GM13977 (cell line): ENCODE results near the gene KCNQ1.

Experiments
- DNase-seq: peaks from one replicate; pipeline ENCODE4 v3.0.0; 2012; ENCODE audit warnings: low spot score
- CTCF ChIP-seq: IDR thresholded peaks from 2 replicates; pipeline ENCODE4 v1.5.1; 2012; ENCODE audit warnings: mild to moderate bottlenecking, control low read depth; ENCODE audit not compliant: insufficient read depth; ENCODE audit errors: extremely low read depth, missing control alignments
- in situ Hi-C: fragments of 300-500 bp; cut with MboI; formaldehyde crosslinking; loops from one replicate; pipeline ENCODE4 v1.12.0; 2022; ENCODE audit warnings: low sequenced_read_pairs, low pct_unique_long_range_greater_than_20kb, mixed read lengths, inconsistent platforms; ENCODE audit not compliant: unreplicated experiment

KCNQ1 gene

DNA sequence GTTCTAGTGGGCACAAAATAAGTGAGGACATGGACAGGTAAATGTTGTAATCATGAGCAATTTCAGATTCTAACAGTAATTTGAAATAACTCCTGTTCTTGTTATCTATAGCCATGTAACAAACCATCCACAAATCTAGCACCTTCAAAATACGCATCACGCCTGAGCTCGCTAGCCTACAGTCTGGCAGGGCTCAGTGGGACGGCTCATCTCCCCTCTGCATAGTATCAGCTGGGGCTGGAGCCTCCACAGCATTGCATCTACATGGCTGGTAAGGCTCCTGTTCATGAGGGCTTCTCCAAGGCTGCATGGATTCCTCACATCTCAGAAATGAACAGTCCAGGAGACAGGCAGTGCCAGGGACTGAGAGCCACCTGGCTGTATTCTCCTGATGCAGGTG, 112.6 kb downstream of the KCNQ1 start:
- no peak for TF ChIP-seq CTCF
- DNase-seq = no peak
- in situ Hi-C loops = no loop called here

DNA sequence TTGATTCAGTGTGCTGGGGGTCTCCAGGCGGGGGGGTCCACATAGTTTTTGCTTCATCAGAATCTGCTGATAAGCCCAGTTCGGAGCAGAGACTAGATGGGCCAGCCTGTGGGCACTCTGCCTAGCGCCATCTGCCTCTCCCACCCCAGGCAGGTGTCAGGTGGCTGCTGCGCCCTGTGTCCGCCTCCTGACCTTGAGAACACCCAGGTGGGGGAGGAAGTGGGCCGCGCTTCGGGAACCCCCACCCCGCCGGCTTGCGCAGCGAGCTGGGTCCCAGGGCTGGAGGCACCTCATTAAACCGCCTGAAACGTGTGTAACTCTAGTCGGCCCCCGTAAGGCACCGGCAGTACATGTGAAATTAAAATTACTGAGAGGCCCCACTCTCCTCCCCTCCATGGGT, 113.6 kb downstream of the KCNQ1 start:
- TF ChIP-seq CTCF = no peak
- DNase-seq = no peak
- in situ Hi-C loops = no loop called here

DNA sequence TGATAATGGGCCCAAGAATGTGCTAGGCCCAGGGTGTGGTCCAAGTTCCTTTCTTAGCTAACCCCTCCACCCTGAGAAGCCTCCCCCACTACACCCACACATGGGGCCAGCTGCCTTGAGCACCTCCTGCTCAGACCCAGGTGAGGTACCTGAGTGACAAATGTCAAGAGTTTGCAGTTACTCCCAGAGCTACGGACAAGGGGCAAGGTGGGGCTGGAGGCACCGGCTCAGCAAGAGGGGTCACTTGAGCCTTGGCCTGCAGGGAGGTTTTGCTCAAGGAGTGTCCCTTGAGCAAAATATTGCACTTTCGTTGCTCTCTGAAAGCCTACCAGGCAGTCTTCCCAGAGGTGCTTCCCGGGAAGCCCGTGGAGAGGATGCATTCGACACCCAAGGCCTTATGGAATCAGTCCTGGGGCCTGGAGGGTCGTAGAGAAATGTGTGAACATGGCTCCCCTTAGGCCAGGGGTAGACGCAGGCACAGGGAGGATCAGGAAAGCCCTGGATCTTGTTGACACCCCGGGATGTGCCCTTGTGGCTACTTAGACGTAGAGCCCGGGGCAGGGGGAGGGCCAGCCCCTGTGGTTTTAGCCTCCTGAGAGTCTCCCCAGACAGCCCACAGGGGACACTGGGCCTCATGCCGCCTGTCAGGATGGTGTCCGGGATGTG, 114.2 kb downstream of the KCNQ1 start:
- DNase-seq = no peak
- in situ Hi-C loops = no loop called here
- no peak for TF ChIP-seq CTCF

DNA sequence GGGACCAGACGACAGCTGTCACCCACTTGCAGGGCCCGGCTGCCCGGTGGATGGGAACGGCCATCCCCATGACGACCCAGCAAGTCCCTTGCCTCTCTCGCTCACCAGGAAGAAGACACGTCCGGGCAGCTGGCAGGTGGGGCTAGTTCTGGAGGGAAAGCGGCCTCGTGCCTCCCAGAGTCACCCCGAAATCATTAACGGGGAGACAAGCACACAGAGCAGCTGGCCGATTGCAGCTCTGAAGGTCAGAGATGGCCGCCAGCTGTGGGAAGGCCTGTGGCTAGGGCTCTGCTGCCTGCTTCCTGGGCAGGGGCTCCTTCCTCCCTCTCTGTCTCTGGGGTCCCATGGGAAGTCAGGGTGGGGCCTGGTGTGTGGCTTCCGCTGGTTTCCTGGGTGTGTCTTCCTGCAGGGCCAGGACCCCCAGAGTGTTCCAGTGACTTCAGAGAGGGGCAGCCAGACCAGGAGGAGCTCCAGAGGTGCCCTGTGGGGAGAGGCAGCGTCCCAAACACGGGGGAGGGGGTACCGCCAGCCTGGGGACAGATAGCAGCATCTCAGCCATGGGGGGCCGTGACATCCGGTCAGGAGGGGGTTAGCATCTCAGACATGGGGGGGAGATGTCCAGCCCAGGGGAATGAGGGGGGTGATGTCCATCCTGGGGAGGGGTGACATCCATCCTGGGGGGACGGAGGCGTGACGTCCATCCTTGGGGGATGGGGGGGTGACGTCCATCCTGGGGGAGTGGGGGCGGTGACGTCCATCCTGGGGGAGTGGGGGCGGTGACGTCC, 114.9 kb downstream of the KCNQ1 start:
- TF ChIP-seq CTCF = no peak
- DNase-seq = no peak

DNA sequence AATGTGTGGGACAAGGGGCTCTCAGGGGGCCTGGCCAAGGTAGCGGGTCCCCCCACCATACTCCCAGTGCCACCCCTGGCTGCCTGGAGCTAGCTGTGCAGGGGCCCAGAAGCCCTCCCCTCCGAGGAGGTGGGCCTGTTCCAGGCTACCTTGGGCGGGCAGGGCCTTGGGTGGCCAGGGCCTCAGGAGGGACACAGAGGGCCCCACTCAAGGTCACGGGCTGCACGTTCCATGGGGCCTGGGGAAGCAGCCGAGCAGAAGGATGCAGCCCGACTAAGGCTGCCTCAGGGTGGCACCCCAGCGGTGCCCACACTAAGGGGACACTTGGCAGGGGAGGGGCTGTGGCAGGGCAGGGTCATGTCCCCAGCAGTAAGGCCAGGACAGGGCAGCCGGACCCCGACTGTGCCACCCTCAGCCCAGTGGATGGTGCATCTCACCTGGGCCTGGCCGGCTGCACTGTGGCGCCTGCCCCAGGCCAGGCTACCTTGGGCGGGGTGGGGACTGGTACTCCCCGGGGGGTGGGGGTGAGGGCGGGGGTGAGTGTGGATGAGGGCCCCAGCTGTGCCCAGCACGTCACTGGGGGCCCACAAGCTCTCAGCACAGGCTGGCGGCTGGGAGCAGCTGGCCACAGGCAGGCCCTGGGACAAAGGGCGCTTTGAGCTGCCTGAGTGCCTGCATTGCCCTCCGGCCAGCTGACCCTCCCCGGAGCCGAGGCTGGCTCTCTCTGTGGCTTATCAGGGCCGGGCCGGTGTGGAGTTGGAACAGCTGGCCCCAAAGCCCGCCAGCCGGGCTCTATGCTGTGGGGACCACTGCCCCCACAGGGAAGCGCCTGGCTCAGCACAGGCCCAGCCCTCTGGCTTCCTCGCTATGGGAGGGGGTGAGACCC, 117.1 kb downstream of the KCNQ1 start:
- no peak for TF ChIP-seq CTCF
- DNase-seq = no peak
- in situ Hi-C loops = no loop called here

More for the DNA sequence above, 114.9 kb downstream of the KCNQ1 start:
- in situ Hi-C loops = no loop called here

GRCh38 chr11:2562890-2563212, 118.0 kb downstream of the KCNQ1 start:
- DNase-seq = no peak
- in situ Hi-C loops = no loop called here
- no peak for TF ChIP-seq CTCF
